T follicular helper cell (primary cell): ENCODE data around the gene ARHGAP26.

Experiments
- DNase-seq: peaks from one replicate; pipeline ENCODE4 v3.0.0-alpha.2; 2020; ENCODE audit warnings: low read depth

Gene ARHGAP26

DNA sequence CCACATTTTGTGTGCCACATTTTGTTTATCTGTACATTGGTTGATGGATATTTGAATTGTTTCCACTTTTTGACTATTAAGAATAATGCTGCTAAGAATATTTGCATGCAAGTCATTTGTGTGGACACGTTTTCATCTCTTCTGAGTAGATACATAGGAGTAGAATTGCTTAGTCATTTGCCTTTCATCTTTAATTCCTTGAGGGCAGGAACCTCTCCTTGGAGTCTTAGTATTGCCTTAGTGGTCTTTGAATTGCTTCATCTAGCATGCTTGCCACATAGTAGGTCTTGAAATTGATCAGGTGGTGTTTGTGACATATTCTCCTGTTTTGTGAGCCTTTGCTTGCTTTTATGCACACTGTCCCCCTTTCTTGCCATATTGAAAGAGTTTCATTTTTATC, 504.8 kb downstream of the ARHGAP26 start:
- no peak for DNase-seq

DNA sequence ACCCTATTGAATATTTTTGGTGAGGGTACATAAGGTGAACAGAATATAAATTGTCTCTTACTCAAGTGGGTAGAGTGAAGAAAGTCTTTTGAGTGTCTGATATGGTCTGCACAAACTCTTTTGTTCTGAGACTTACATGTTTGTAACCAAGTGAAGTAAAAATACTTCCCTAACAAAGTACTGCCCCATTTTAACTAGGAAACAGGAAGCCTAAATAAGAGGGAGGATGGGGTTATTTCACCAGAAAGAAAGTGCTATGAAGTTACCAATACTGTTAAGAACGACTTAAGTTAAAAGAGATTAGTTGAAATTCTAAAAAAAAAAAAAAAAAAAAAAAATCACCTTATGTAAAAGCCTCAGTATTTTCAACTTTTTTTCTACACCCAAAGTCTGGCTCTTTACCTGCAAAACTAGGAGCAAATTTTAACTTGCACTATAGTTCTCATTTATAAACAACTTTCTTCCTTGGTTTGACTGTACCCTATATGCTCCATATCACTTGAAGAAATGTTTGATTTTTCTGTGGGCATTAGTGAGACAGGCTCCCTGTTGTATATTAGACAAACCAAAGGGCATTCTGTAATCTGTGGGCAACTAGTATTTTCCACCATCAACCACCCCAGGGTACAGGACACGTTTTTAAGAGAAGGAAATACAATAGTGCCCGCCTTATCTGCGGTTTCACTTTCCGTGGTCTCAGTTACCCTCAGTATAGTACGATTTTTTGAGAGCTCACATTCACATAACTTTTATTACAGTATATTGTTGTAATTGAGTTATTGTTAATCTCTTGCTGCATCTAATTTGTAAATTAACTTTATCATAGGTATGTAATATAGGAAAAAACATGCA, 505.6 kb downstream of the ARHGAP26 start:
- DNase-seq, result no peak

DNA sequence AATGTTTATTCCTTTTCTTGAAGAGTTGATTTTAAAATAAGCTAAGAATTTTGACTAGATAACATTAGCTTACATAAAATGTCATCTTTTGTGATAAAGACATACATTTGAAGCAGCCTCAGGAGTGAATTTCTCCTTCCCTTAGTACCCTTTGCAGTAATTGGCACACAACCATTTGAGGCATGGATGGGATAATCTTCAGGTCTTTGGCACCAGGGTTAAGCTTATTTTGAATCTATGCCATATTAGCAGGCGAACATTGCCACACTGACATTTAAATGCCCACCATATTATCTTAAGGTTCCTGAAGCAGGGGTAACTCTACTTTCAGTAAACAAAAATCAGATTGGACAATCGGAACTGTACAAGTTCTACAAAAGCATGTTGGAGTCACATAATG, 507.4 kb downstream of the ARHGAP26 start:
- DNase-seq, result no peak
